WTC11 (cell line): Measurements from ENCODE around the gene ZNF214.

ENCODE experiments used
- CREB1 ChIP-seq: sonication (generic); formaldehyde crosslinking; IDR thresholded peaks from 2 replicates; pipeline ENCODE4 v1.8.0; 2023; ENCODE audit warnings: mild to moderate bottlenecking, missing genetic modification reagents
- E2F4 ChIP-seq: sonication (generic); formaldehyde crosslinking; IDR thresholded peaks from 2 replicates; pipeline ENCODE4 v1.8.1; 2022; ENCODE audit warnings: low read depth, mild to moderate bottlenecking, moderate library complexity, missing genetic modification reagents, borderline replicate concordance
- FOXK1 ChIP-seq: sonication (generic); formaldehyde crosslinking; IDR thresholded peaks from 2 replicates; pipeline ENCODE4 v1.8.0; 2022; ENCODE audit warnings: mild to moderate bottlenecking, moderate library complexity, missing genetic modification reagents
- FOXP1 ChIP-seq: sonication (generic); formaldehyde crosslinking; IDR thresholded peaks from 2 replicates; pipeline ENCODE4 v1.8.0; 2022; ENCODE audit warnings: missing genetic modification reagents, mild to moderate bottlenecking, moderate library complexity, borderline replicate concordance
- HMGA2 ChIP-seq: fragments of 250-450 bp; sonication (Bioruptor Pico); IDR thresholded peaks from 2 replicates; pipeline ENCODE4 v1.4.0; 2021; ENCODE audit warnings: mild to moderate bottlenecking, moderate library complexity
- MYBL2 ChIP-seq: sonication (generic); formaldehyde crosslinking; IDR thresholded peaks from 2 replicates; pipeline ENCODE4 v1.8.1; 2023; ENCODE audit warnings: mild to moderate bottlenecking, moderate library complexity, missing genetic modification reagents
- NFE2L1 ChIP-seq: sonication (generic); formaldehyde crosslinking; IDR thresholded peaks from 2 replicates; pipeline ENCODE4 v1.8.1; 2023; ENCODE audit warnings: missing genetic modification reagents
- OVOL2 ChIP-seq: fragments of 250-450 bp; sonication (Bioruptor Pico); IDR thresholded peaks from 2 replicates; pipeline ENCODE4 v1.9.0; 2021; ENCODE audit warnings: mild to moderate bottlenecking, borderline replicate concordance
- STAT6 ChIP-seq: sonication (generic); formaldehyde crosslinking; conservative IDR thresholded peaks from 2 replicates; pipeline ENCODE4 v1.8.1; 2023; ENCODE audit warnings: mild to moderate bottlenecking, low read depth, missing genetic modification reagents, moderate library complexity
- TEAD4 ChIP-seq: sonication (generic); formaldehyde crosslinking; IDR thresholded peaks from 2 replicates; pipeline ENCODE4 v1.8.0; 2022; ENCODE audit warnings: mild to moderate bottlenecking, missing genetic modification reagents
- TF ChIP-seq, protein P1 (sequence below): fragments of 200-600 bp; IDR thresholded peaks from 2 replicates; pipeline ENCODE4 v1.8.0; 2022; ENCODE audit warnings: antibody characterized with exemption
- TF ChIP-seq, protein P2 (sequence below): sonication (generic); formaldehyde crosslinking; IDR thresholded peaks from 2 replicates; pipeline ENCODE4 v1.8.0; 2022; ENCODE audit warnings: mild to moderate bottlenecking, missing genetic modification reagents
- TF ChIP-seq, protein P3 (sequence below): sonication (generic); formaldehyde crosslinking; IDR thresholded peaks from 2 replicates; pipeline ENCODE4 v1.8.1; 2023; ENCODE audit warnings: mild to moderate bottlenecking, moderate library complexity, missing genetic modification reagents

- TF ChIP-seq, protein P1, sequence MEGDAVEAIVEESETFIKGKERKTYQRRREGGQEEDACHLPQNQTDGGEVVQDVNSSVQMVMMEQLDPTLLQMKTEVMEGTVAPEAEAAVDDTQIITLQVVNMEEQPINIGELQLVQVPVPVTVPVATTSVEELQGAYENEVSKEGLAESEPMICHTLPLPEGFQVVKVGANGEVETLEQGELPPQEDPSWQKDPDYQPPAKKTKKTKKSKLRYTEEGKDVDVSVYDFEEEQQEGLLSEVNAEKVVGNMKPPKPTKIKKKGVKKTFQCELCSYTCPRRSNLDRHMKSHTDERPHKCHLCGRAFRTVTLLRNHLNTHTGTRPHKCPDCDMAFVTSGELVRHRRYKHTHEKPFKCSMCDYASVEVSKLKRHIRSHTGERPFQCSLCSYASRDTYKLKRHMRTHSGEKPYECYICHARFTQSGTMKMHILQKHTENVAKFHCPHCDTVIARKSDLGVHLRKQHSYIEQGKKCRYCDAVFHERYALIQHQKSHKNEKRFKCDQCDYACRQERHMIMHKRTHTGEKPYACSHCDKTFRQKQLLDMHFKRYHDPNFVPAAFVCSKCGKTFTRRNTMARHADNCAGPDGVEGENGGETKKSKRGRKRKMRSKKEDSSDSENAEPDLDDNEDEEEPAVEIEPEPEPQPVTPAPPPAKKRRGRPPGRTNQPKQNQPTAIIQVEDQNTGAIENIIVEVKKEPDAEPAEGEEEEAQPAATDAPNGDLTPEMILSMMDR: no peak
- TF ChIP-seq HMGA2 (CRISPR knock-in tag) (no peak), STAT6 (no peak), OVOL2 (CRISPR knock-in tag) (no peak), FOXP1 (no peak), TEAD4 (CRISPR knock-in tag) (no peak), NFE2L1 (CRISPR knock-in tag) (no peak), CREB1 (CRISPR knock-in tag) (no peak), MYBL2 (CRISPR knock-in tag) (no peak), E2F4 (no peak), FOXK1 (CRISPR knock-in tag) (no peak)
- TF ChIP-seq, protein P2, sequence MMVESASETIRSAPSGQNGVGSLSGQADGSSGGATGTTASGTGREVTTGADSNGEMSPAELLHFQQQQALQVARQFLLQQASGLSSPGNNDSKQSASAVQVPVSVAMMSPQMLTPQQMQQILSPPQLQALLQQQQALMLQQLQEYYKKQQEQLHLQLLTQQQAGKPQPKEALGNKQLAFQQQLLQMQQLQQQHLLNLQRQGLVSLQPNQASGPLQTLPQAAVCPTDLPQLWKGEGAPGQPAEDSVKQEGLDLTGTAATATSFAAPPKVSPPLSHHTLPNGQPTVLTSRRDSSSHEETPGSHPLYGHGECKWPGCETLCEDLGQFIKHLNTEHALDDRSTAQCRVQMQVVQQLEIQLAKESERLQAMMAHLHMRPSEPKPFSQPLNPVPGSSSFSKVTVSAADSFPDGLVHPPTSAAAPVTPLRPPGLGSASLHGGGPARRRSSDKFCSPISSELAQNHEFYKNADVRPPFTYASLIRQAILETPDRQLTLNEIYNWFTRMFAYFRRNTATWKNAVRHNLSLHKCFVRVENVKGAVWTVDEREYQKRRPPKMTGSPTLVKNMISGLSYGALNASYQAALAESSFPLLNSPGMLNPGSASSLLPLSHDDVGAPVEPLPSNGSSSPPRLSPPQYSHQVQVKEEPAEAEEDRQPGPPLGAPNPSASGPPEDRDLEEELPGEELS (CRISPR knock-in tag): no peak
- TF ChIP-seq, protein P3, sequence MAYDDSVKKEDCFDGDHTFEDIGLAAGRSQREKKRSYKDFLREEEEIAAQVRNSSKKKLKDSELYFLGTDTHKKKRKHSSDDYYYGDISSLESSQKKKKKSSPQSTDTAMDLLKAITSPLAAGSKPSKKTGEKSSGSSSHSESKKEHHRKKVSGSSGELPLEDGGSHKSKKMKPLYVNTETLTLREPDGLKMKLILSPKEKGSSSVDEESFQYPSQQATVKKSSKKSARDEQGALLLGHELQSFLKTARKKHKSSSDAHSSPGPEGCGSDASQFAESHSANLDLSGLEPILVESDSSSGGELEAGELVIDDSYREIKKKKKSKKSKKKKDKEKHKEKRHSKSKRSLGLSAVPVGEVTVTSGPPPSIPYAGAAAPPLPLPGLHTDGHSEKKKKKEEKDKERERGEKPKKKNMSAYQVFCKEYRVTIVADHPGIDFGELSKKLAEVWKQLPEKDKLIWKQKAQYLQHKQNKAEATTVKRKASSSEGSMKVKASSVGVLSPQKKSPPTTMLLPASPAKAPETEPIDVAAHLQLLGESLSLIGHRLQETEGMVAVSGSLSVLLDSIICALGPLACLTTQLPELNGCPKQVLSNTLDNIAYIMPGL (CRISPR knock-in tag): no peak
These were observed 27.4 kb downstream of the ZNF214 start for GRCh38 chr11:6992457-6993417.
